NCI-H1417 treated with DMSO at 0.1 percent for 48 hours (cell line): ENCODE measurements around the gene TMEM151B.

Experiments used
- DNase-seq: peaks from one replicate; lab custom pipeline; 2025; lab: John Stamatoyannopoulos, UW

TMEM151B gene

GRCh38 chr6:44264154-44265006 lies 5.9 kb upstream of the TMEM151B start:
- no peak for DNase-seq

GRCh38 chr6:44265007-44265721 lies 5.1 kb upstream of the TMEM151B start, which contains the start of gene NFKBIE:
TSS of gene NFKBIE (minus strand) at chr6:44265551. CDS start at chr6:44265346, 205 bp downstream.
- peak; percentile 37 for DNase-seq

- no peak for DNase-seq
Measured at GRCh38 chr6:44265722-44266233, 4.5 kb upstream of the TMEM151B start.

- no peak for DNase-seq
Measured at GRCh38 chr6:44266347-44266746, 3.9 kb upstream of the TMEM151B start.

- DNase-seq: no peak
Measured at GRCh38 chr6:44267252-44267651, 3.0 kb upstream of the TMEM151B start.

- no peak for DNase-seq
Measured at GRCh38 chr6:44268095-44268628, 2.1 kb upstream of the TMEM151B start.

GRCh38 chr6:44269178-44269920 lies 901 bp upstream of the TMEM151B start:
- DNase-seq: no peak

- no peak for DNase-seq
Measured at GRCh38 chr6:44270526-44271405, 516 bp downstream of the TMEM151B start.

GRCh38 chr6:44271406-44271723 lies 1.1 kb downstream of the TMEM151B start:
- no peak for DNase-seq

- DNase-seq: no peak
Measured at GRCh38 chr6:44271914-44272313, 1.7 kb downstream of the TMEM151B start.

- no peak for DNase-seq
Measured at GRCh38 chr6:44272529-44272928, 2.3 kb downstream of the TMEM151B start.

- no peak for DNase-seq
Measured at GRCh38 chr6:44272999-44273566, 2.8 kb downstream of the TMEM151B start.

- DNase-seq: no peak
Measured at GRCh38 chr6:44273617-44274016, 3.4 kb downstream of the TMEM151B start.

- no peak for DNase-seq
Measured at GRCh38 chr6:44275271-44275748, 5.1 kb downstream of the TMEM151B start.

GRCh38 chr6:44275749-44276648 lies 5.7 kb downstream of the TMEM151B start:
- DNase-seq: no peak

- no peak for DNase-seq
Measured at GRCh38 chr6:44276667-44277640, 6.7 kb downstream of the TMEM151B start.

GRCh38 chr6:44277763-44278162 lies 7.5 kb downstream of the TMEM151B start:
- DNase-seq: no peak

GRCh38 chr6:44278315-44278714 lies 8.1 kb downstream of the TMEM151B start:
- DNase-seq: no peak
